T47D (cell line): Measurements from ENCODE around the gene TTLL11.
A peak's percentile ranks its signal among the peaks of the same experiment; 100 is the strongest.

Experiments
- DNase-seq, 2 experiments: peaks; one replicate each; pipeline versions ENCODE4 v3.0.0 to v3.0.0-alpha.2; 2011 to 2012; ENCODE audit warnings: low read depth in 1 of 2, low spot score in 1 of 2
- JUND ChIP-seq: IDR thresholded peaks from 2 replicates; pipeline ENCODE4 v1.6.1; 2012; ENCODE audit warnings: low read depth
- in situ Hi-C: cut with HindIII; loops from 2 replicates; pipeline ENCODE4 v1.10.0; 2016; ENCODE audit warnings: low sequenced_read_pairs, low pct_unique_long_range_greater_than_20kb

Gene TTLL11

GRCh38 chr9:121780177-121781040 lies 312.7 kb downstream of the TTLL11 start:
- TF ChIP-seq JUND: no peak
- DNase-seq: no peak
- in situ Hi-C loops: no loop called here

- in situ Hi-C loops: no loop called here
- TF ChIP-seq JUND: no peak
- no peak for DNase-seq
Observed at GRCh38 chr9:121779381-121780117, 313.6 kb downstream of the TTLL11 start.

DNA sequence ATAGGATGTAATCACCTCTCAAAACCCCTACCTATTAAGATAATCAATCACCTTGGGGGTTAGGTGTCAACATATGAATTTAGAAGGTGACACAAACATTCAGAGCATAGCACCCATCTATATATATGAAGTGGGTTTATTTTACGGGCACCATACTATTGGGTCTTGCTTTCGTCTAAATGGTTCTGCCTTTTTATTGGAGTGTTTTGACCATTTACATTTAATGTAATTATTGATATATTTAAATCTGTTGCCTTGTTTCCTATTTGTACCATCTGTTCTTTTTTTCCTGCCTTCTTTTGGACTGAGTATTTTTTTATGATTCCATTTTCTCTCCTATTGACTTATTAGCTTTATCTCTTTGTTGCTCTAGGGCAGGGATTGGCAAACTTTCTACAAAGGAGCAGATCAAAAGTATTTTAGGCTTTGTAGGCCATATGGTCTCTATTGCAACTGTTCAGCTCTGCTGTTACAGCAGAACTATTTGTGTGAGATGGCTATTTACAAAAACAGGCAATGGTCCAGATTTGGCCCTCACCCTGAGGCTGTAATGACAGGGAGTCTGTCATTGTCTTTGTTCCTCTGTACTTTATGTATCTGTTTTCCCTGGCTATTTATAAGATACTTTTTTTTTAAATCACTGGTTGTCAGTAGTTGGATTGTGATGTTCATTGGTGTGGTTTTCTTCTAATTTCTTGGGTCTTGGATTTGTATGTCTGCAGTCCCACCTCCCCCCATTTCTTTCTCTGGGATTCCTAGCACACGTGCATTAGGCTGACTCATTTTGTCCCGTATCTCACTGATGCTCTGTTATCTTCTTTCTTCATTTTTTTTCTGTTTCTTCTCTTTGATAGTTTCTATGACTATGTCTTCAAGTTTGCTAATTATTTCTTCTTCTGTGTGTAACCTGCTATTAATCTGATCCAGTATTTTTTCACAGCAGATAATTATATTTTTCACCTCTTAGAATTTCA lies 314.6 kb downstream of the TTLL11 start:
- DNase-seq: peak in 1 of 2 experiments; percentile 35
- TF ChIP-seq JUND: no peak
- in situ Hi-C loops: no loop called here

- in situ Hi-C loops: no loop called here
- no peak for DNase-seq
- TF ChIP-seq JUND: no peak
Observed at GRCh38 chr9:121776739-121777637, 316.1 kb downstream of the TTLL11 start.

- no peak for TF ChIP-seq JUND
- DNase-seq: no peak
- in situ Hi-C loops: no loop called here
Observed at GRCh38 chr9:121776001-121776738, 316.9 kb downstream of the TTLL11 start.

GRCh38 chr9:121774715-121775613 lies 318.1 kb downstream of the TTLL11 start:
- TF ChIP-seq JUND: no peak
- DNase-seq: no peak
- in situ Hi-C loops: no loop called here

- no peak for DNase-seq
- TF ChIP-seq JUND: no peak
- in situ Hi-C loops: no loop called here
Observed at GRCh38 chr9:121773954-121774714, 319.0 kb downstream of the TTLL11 start.

- TF ChIP-seq JUND: no peak
- DNase-seq: no peak
- in situ Hi-C loops: no loop called here
Observed at GRCh38 chr9:121773286-121773953, 319.7 kb downstream of the TTLL11 start.

- in situ Hi-C loops: no loop called here
- no peak for DNase-seq
- TF ChIP-seq JUND: no peak
Observed at GRCh38 chr9:121772600-121773285, 320.4 kb downstream of the TTLL11 start.
